H1 (cell line): ENCODE measurements around the gene PCDHGB1. TPM values are rescaled to one million over a fixed set of nuclear protein-coding genes. Genes with fewer than 3 reads are reported as not detected.

Experiments used
- BCL11A ChIP-seq, 2 experiments: IDR thresholded peaks; one replicate each; pipeline ENCODE4 v1.6.1; 2011; ENCODE audit warnings: low read depth in 2 of 2, low read length in 2 of 2, mild to moderate bottlenecking in 2 of 2
- CHD1 ChIP-seq: IDR thresholded peaks from 2 replicates; pipeline ENCODE4 v1.6.1; 2012; ENCODE audit warnings: low read depth, low read length, improper control_type of control experiment
- CHD7 ChIP-seq: fragments of 300-600 bp; sonication (generic); IDR thresholded peaks from 2 replicates; pipeline ENCODE4 v1.7.1; 2012; ENCODE audit warnings: low read length, moderate library complexity, mild to moderate bottlenecking, inconsistent platforms; ENCODE audit not compliant: insufficient replicate concordance
- CREB1 ChIP-seq: IDR thresholded peaks from 2 replicates; pipeline ENCODE4 v1.6.1; 2012; ENCODE audit warnings: inconsistent platforms
- CTBP2 ChIP-seq: IDR thresholded peaks from 2 replicates; pipeline ENCODE4 v1.7.0; 2011; ENCODE audit warnings: borderline replicate concordance, mild to moderate bottlenecking, moderate library complexity, mixed read lengths, low read length; ENCODE audit not compliant: insufficient read depth, insufficient read length
- E2F6 ChIP-seq: IDR thresholded peaks from 2 replicates; pipeline ENCODE4 v1.6.1; 2012; ENCODE audit warnings: inconsistent platforms
- FOSL1 ChIP-seq: IDR thresholded peaks from 2 replicates; pipeline ENCODE4 v1.6.1; 2011; ENCODE audit warnings: mild to moderate bottlenecking, low read depth, low read length, moderate library complexity; ENCODE audit not compliant: insufficient read depth
- GABPA ChIP-seq: IDR thresholded peaks from 2 replicates; pipeline ENCODE4 v1.6.1; 2011; ENCODE audit warnings: mild to moderate bottlenecking, low read length, moderate library complexity, borderline replicate concordance; ENCODE audit not compliant: insufficient read depth
- JUND ChIP-seq: IDR thresholded peaks from 2 replicates; pipeline ENCODE4 v1.6.1; 2011; ENCODE audit warnings: mild to moderate bottlenecking, improper control_type of control experiment, low read length
- SP2 ChIP-seq: IDR thresholded peaks from 2 replicates; pipeline ENCODE4 v1.6.1; 2012; ENCODE audit warnings: mild to moderate bottlenecking, low read length, inconsistent platforms
- TBP ChIP-seq: IDR thresholded peaks from 2 replicates; pipeline ENCODE4 v1.6.1; 2011; ENCODE audit warnings: low read depth, low read length, improper control_type of control experiment
- TCF12 ChIP-seq: IDR thresholded peaks from 2 replicates; pipeline ENCODE4 v1.6.1; 2011; ENCODE audit warnings: low read depth, mild to moderate bottlenecking, low read length
- polyA plus RNA-seq, 7 experiments: library from polyadenylated mRNA; depleted of rRNA in 3 of 7; stranded (reverse) in 5 of 7; unstranded in 2 of 7; fragments of >200 nt in 5 of 7; fragments of 200-250 nt in 2 of 7; gene quantifications; 1 replicate in 5 of 7; 2 replicates in 1 of 7; 4 replicates in 1 of 7; pipeline versions ENCODE4 v1.2.1 to v1.2.3, GENCODE V29; 2011 to 2013; ENCODE audit warnings: missing spikeins in 2 of 7, mixed read lengths in 2 of 7
- total RNA-seq: library from RNA; stranded (reverse); fragmentation: NEBNext Ultra II Directional; extraction: Animal tissue kit (Norgen Biotek cat#: 25700); gene quantifications from 2 replicates; pipeline ENCODE4 v1.2.1, GENCODE V29; 2021

Gene PCDHGB1
- total and polyA plus RNA-seq, 2 of the 8 experiments (the other 6 are each of a cell fraction or from before 2014, with no cell fraction given) = 1.3 to 2.8 TPM

GRCh38 chr5:141328231-141328630 is 21.7 kb upstream of the PCDHGB1 start (continued):
- TF ChIP-seq CHD7 (no peak), CREB1 (no peak), JUND (no peak), TCF12 (no peak), CTBP2 (no peak), GABPA (no peak), BCL11A (IDR thresholded peaks at IDR 0.05; ENCODE audit: low read depth in 2 of 2, low read length in 2 of 2) (no peak), E2F6 (no peak), TBP (no peak), CHD1 (no peak), SP2 (no peak), FOSL1 (no peak)
